Mesendoderm (in vitro differentiated cells): Measurements from ENCODE around the gene FAM120A.
A peak's percentile ranks its signal among the peaks of the same experiment; 100 is the strongest.

Experiments
- DNase-seq: peaks from one replicate; pipeline ENCODE4 v3.0.0; 2013
- H2AK5ac ChIP-seq: 2 replicates; pipeline ENCODE4 v1.6.1; 2013; ENCODE audit warnings: low read length, inconsistent platforms
- H2BK120ac ChIP-seq: 2 replicates; pipeline ENCODE4 v1.6.1; 2013; ENCODE audit warnings: low read depth, mild to moderate bottlenecking, low read length, moderate library complexity, mixed read lengths
- H2BK15ac ChIP-seq: replicated peaks from 2 replicates; pipeline ENCODE4 v1.6.1; 2013; ENCODE audit warnings: low read depth, mild to moderate bottlenecking, moderate library complexity
- H2BK5ac ChIP-seq: 2 replicates; pipeline ENCODE4 v1.6.1; 2013; ENCODE audit warnings: low read length, inconsistent platforms
- H3K18ac ChIP-seq: 2 replicates; pipeline ENCODE4 v1.6.1; 2013; ENCODE audit warnings: mild to moderate bottlenecking, low read length, mixed read lengths
- H3K23ac ChIP-seq: one replicate; pipeline ENCODE4 v1.6.1; 2013; ENCODE audit warnings: low read length
- H3K27ac ChIP-seq: 2 replicates; pipeline ENCODE4 v1.5.1; 2013; ENCODE audit warnings: low read depth, mild to moderate bottlenecking, inconsistent platforms, low read length, moderate library complexity
- H3K27me3 ChIP-seq: 2 replicates; pipeline ENCODE4 v1.6.1; 2013; ENCODE audit warnings: low read length, control low read depth, mild to moderate bottlenecking, inconsistent platforms; ENCODE audit not compliant: insufficient read depth, poor library complexity
- H3K36me3 ChIP-seq: 2 replicates; pipeline ENCODE4 v1.6.1; 2013; ENCODE audit warnings: low read length, inconsistent platforms; ENCODE audit not compliant: control insufficient read depth, insufficient read depth
- H3K4ac ChIP-seq: one replicate; pipeline ENCODE4 v1.6.1; 2013; ENCODE audit warnings: low read depth, mild to moderate bottlenecking, low read length, moderate library complexity
- H3K4me1 ChIP-seq: 2 replicates; pipeline ENCODE4 v1.6.1; 2013; ENCODE audit warnings: low read depth, low read length, inconsistent platforms; ENCODE audit not compliant: control insufficient read depth
- H3K4me2 ChIP-seq: 2 replicates; pipeline ENCODE4 v1.6.1; 2013; ENCODE audit warnings: low read length
- H3K4me3 ChIP-seq: 2 replicates; pipeline ENCODE4 v1.5.1; 2013; ENCODE audit warnings: mild to moderate bottlenecking, low read length
- H3K56ac ChIP-seq: one replicate; pipeline ENCODE4 v1.6.1; 2013; ENCODE audit warnings: low read length
- H3K79me1 ChIP-seq: 2 replicates; pipeline ENCODE4 v1.6.1; 2013; ENCODE audit warnings: low read length, inconsistent platforms
- H3K79me2 ChIP-seq: 2 replicates; pipeline ENCODE4 v1.6.1; 2013; ENCODE audit warnings: mild to moderate bottlenecking, low read length; ENCODE audit not compliant: control insufficient read depth, insufficient read depth
- H3K9ac ChIP-seq: 2 replicates; pipeline ENCODE4 v1.6.1; 2013; ENCODE audit warnings: low read length, inconsistent platforms
- H4K5ac ChIP-seq: one replicate; pipeline ENCODE4 v1.6.1; 2013; ENCODE audit warnings: low read length
- H4K8ac ChIP-seq: one replicate; pipeline ENCODE4 v1.6.1; 2013; ENCODE audit warnings: low read depth, mild to moderate bottlenecking, control low read depth, low read length, moderate library complexity
- WGBS: extraction: QIAGEN DNeasy Blood & Tissue Kit; methylation state at CpG from one replicate; pipeline ENCODE4 v1.1.7; 2013; ENCODE audit warnings: low lambda C conversion rate, missing lambda C conversion rate; ENCODE audit not compliant: insufficient coverage; ENCODE audit errors: extremely low coverage; 5-methylcytosine and 5-hydroxymethylcytosine counted together

FAM120A gene

DNA sequence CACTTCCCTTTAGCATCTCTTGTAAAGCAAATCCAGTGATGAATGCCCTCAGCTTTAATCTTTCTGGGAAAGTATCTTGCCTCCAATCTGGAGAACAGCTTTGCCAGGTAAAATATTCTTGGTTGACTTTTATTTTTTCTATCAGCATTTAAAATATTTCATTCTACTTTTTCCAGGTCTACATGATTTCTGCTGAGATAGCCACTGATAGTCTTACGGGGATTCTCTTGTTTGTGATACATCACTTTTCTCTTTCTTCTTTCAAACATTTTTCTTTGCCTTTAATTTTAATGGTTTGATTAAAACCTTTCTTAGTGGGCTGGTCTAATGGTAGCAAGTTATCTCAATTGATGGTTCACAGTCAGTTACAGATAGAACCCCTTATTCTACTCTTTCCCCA is 33.9 kb upstream of the FAM120A start:
- H2BK5ac ChIP-seq = no peak overlapping the region
- H3K56ac ChIP-seq = no peak overlapping the region
- H3K36me3 ChIP-seq = no peaks in the 10 kb centered on the region
- no peaks in the 10 kb centered on the region for H3K79me1 ChIP-seq
- no peak overlapping the region for H2BK120ac ChIP-seq
- no CpG with 5 or more reads among the region's 1 CpG for WGBS
- H3K23ac ChIP-seq = no peak overlapping the region
- H3K79me2 ChIP-seq = no peaks in the 10 kb centered on the region
- no peak overlapping the region for H4K8ac ChIP-seq
- no peaks in the 10 kb centered on the region for H3K27me3 ChIP-seq
- H3K4me3 ChIP-seq = no peak overlapping the region
- H3K9ac ChIP-seq = no peak overlapping the region
- H4K5ac ChIP-seq = no peak overlapping the region
- no peak overlapping the region for H3K27ac ChIP-seq
- H2BK15ac ChIP-seq = no peak overlapping the region
- H3K4me1 ChIP-seq = no peaks in the 10 kb centered on the region
- no peak overlapping the region for H3K4me2 ChIP-seq
- DNase-seq = no peak
- no peak overlapping the region for H3K4ac ChIP-seq
- no peak overlapping the region for H3K18ac ChIP-seq
- no peak overlapping the region for H2AK5ac ChIP-seq

DNA sequence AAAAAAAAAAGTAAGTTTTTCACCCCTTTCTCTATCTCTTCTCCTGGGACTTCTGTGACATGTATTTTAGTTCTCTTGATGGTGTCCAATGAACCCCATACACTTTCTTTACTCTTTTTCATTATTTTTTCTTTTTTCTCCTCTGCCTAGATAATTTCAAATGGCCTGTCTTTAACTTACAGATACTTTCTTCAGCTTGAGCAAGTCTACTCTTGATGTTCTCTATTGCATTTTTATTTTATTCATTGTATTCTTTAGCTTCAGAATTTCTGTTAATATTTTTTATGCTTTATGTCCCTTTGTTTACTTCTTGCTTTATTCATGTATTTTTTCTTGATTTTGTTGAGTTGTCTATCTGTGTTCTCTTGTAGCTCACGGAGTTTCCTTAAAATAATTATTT is 32.5 kb upstream of the FAM120A start:
- Histone ChIP-seq H3K79me1 (no peaks in the 10 kb centered on the region), H3K79me2 (no peaks in the 10 kb centered on the region), H3K18ac (no peak overlapping the region), H3K36me3 (no peaks in the 10 kb centered on the region), H3K27ac (no peak overlapping the region), H3K4me1 (no peaks in the 10 kb centered on the region), H4K8ac (no peak overlapping the region), H2BK120ac (no peak overlapping the region), H2BK15ac (no peak overlapping the region), H2BK5ac (no peak overlapping the region), H4K5ac (no peak overlapping the region), H3K4me2 (no peak overlapping the region), H3K9ac (no peak overlapping the region), H3K4ac (no peak overlapping the region), H3K56ac (no peak overlapping the region), H2AK5ac (no peak overlapping the region), H3K23ac (no peak overlapping the region), H3K27me3 (no peaks in the 10 kb centered on the region), H3K4me3 (no peak overlapping the region)
- no CpG with 5 or more reads among the region's 1 CpG for WGBS
- DNase-seq = no peak

DNA sequence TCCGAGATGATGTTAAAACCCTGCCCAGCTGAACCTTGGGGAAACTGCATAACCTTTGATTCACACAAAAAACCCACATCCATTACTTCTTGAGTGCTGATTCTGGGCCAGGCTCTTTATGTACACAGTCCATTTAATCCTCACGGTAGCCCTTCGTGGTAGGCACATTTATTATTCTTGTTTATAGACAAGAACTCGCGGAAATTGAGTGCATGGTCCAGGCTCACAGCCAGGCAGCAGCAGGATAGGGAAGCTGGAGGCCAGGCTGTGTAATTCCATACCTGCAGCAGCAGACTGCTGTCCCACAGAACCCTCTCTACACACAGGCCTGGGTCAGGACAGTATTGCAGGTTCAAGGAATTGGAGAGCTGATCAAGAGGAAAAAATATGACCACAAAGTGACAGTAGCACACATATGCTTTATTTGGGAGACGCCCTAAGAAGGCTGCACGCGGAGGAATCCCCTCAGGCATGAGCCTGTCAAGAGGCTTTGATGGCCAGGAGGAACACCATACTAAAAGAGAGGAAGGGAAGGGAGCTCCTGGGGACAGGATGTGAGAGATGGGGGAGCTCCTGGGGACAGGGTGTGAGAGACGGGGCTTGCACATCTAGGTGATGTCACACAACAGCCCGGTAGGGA is 28.4 kb upstream of the FAM120A start:
- Histone ChIP-seq H2BK15ac (no peak overlapping the region), H4K5ac (no peak overlapping the region), H3K56ac (no peak overlapping the region), H3K23ac (no peak overlapping the region), H3K79me2 (no peaks in the 10 kb centered on the region), H2AK5ac (no peak overlapping the region), H3K27ac (no peak overlapping the region), H3K27me3 (no peaks in the 10 kb centered on the region), H3K9ac (no peak overlapping the region), H3K4ac (no peak overlapping the region), H3K4me3 (no peak overlapping the region), H3K36me3 (no peaks in the 10 kb centered on the region), H4K8ac (no peak overlapping the region), H3K4me1 (no peaks in the 10 kb centered on the region), H3K4me2 (no peak overlapping the region), H3K79me1 (no peaks in the 10 kb centered on the region), H2BK5ac (no peak overlapping the region), H2BK120ac (no peak overlapping the region), H3K18ac (no peak overlapping the region)
- no CpG with 5 or more reads among the region's 10 CpGs for WGBS
- no peak for DNase-seq

DNA sequence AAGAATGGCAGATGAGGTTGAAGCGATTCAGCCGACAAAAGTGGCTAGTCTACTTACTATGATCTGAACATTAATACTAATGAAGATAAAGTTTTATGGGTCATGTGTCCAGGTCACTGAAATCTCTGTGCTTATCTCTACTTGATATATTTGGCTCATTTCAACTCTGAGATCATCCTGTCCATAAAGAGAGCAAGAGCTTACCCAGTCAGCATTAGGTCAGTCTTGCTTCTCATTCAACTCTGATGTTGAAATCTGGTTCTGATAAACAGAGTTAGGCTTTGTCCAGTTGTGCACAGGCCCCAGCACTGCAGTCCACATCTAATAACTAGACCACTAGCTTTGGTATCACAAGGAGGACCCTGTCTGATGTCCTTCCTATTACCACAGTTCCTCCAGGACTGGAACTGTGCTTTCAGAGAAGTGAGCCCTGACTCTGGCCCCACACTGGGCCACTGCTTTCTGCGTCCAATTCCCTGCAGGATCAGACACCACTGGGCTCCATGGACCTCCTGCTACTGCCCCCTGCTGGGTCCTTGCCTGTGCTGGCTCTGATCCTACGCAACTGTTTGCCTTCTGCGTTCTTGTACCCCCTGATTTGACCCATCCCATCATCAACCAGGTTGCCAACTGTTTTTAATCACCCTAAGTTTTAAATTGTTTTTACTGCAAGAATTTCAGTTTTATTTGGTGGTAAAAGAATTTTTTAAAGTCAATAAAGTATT is 23.7 kb upstream of the FAM120A start:
- no peak overlapping the region for H2BK5ac ChIP-seq
- H3K4ac ChIP-seq = no peak overlapping the region
- H2AK5ac ChIP-seq = no peak overlapping the region
- H3K23ac ChIP-seq = no peak overlapping the region
- no peaks in the 10 kb centered on the region for H3K79me2 ChIP-seq
- no peaks in the 10 kb centered on the region for H3K79me1 ChIP-seq
- H3K36me3 ChIP-seq = no peaks in the 10 kb centered on the region
- H3K56ac ChIP-seq = no peak overlapping the region
- no peak overlapping the region for H4K8ac ChIP-seq
- H3K4me3 ChIP-seq = no peak overlapping the region
- WGBS = no CpG with 5 or more reads among the region's 5 CpGs
- H2BK15ac ChIP-seq = no peak overlapping the region
- no peaks in the 10 kb centered on the region for H3K27me3 ChIP-seq
- H3K9ac ChIP-seq = no peak overlapping the region
- no peak overlapping the region for H4K5ac ChIP-seq
- no peak overlapping the region for H3K27ac ChIP-seq
- peak; percentile 49 for DNase-seq
- no peak overlapping the region for H2BK120ac ChIP-seq
- H3K4me2 ChIP-seq = no peak overlapping the region
- H3K4me1 ChIP-seq = no peaks in the 10 kb centered on the region
- no peak overlapping the region for H3K18ac ChIP-seq

DNA sequence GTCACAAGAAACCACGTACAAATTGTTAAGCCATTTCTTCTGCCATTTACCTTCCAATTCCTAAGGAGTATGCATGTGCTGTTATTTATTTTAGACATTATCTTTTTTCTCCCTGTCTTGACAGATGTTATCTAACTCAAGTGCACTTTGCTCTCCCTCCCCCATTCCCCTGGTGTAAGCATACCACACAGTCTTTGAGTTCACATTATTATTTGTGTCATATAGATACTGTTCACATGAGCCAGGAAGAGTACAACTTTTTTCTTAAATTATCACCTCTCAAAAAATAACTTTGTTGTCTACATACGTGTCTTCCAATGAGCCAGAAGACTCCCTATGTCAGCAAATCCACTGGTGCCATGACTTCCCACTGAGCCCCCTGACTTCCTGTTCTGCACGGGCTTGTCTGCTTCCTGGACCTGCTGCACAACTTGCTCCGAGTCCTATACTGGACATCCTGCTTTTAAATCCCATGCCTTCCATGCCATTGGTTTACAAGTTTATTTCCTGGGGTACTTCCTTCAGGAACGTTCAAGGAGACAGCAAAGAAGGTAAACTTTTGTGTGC is 19.9 kb upstream of the FAM120A start:
- no peak overlapping the region for H4K8ac ChIP-seq
- H3K79me1 ChIP-seq = no peaks in the 10 kb centered on the region
- no peak overlapping the region for H3K56ac ChIP-seq
- H3K4me3 ChIP-seq = no peak overlapping the region
- H3K4ac ChIP-seq = no peak overlapping the region
- no peak overlapping the region for H4K5ac ChIP-seq
- no peak overlapping the region for H3K23ac ChIP-seq
- no peak for DNase-seq
- H3K18ac ChIP-seq = no peak overlapping the region
- no peak overlapping the region for H2BK120ac ChIP-seq
- H3K36me3 ChIP-seq = no peaks in the 10 kb centered on the region
- H2BK15ac ChIP-seq = no peak overlapping the region
- H2AK5ac ChIP-seq = no peak overlapping the region
- no peak overlapping the region for H3K27ac ChIP-seq
- no peak overlapping the region for H2BK5ac ChIP-seq
- no peak overlapping the region for H3K4me2 ChIP-seq
- WGBS = no CpG with 5 or more reads among the region's 5 CpGs
- H3K27me3 ChIP-seq = no peaks in the 10 kb centered on the region
- no peaks in the 10 kb centered on the region for H3K4me1 ChIP-seq
- no peaks in the 10 kb centered on the region for H3K79me2 ChIP-seq
- no peak overlapping the region for H3K9ac ChIP-seq
